WERI-Rb-1 (cell line): ENCODE measurements around the gene CD99.

Experiments used
- DNase-seq: peaks from one replicate; pipeline ENCODE4 v3.0.0-alpha.2; 2020
- H3K27ac ChIP-seq: fragments of 250-450 bp; sonication (Bioruptor Pico); 2 replicates; pipeline ENCODE4 v1.5.1; 2020; ENCODE audit warnings: mild to moderate bottlenecking, moderate library complexity
- H3K27me3 ChIP-seq: fragments of 250-450 bp; sonication (Bioruptor Pico); 2 replicates; pipeline ENCODE4 v1.5.1; 2021; ENCODE audit warnings: mild to moderate bottlenecking, low read depth, moderate library complexity; ENCODE audit not compliant: insufficient read depth, severe bottlenecking
- H3K36me3 ChIP-seq: fragments of 250-450 bp; sonication (Bioruptor Pico); 2 replicates; pipeline ENCODE4 v1.5.1; 2020; ENCODE audit warnings: mild to moderate bottlenecking, moderate library complexity
- H3K4me3 ChIP-seq: 2 replicates; pipeline ENCODE4 v1.5.1; 2011; ENCODE audit warnings: low read depth, mild to moderate bottlenecking, control low read depth, low read length
- H3K9me3 ChIP-seq: fragments of 250-450 bp; sonication (Bioruptor Pico); 2 replicates; pipeline ENCODE4 v1.5.1; 2021; ENCODE audit warnings: mild to moderate bottlenecking, moderate library complexity; ENCODE audit not compliant: severe bottlenecking
- CTCF ChIP-seq: IDR thresholded peaks from 2 replicates; pipeline ENCODE4 v1.5.1; 2011; ENCODE audit warnings: low read depth, mild to moderate bottlenecking, control low read depth, inconsistent platforms, low read length

CD99 gene

GRCh38 chrX:2676794-2677675 lies 14.1 kb upstream of the CD99 start:
- Histone ChIP-seq H3K27ac (no peak overlapping the region), H3K36me3 (no peaks in the 10 kb centered on the region), H3K4me3 (no peak overlapping the region), H3K27me3 (no peaks in the 10 kb centered on the region), H3K9me3 (no peaks in the 10 kb centered on the region)
- no peak for TF ChIP-seq CTCF
- DNase-seq: no peak

- H3K27ac ChIP-seq: no peak overlapping the region
- DNase-seq: no peak
These were observed 13.3 kb upstream of the CD99 start for GRCh38 chrX:2677764-2678163.

GRCh38 chrX:2678583-2678982 lies 12.5 kb upstream of the CD99 start:
- TF ChIP-seq CTCF: no peak

More at GRCh38 chrX:2677764-2678163, 13.3 kb upstream of the CD99 start:
- Histone ChIP-seq H3K9me3 (no peaks in the 10 kb centered on the region), H3K27me3 (no peaks in the 10 kb centered on the region), H3K4me3 (no peak overlapping the region), H3K36me3 (no peaks in the 10 kb centered on the region)
- TF ChIP-seq CTCF: no peak

GRCh38 chrX:2679534-2680485 lies 11.3 kb upstream of the CD99 start:
- Histone ChIP-seq H3K36me3 (no peaks in the 10 kb centered on the region), H3K27me3 (no peaks in the 10 kb centered on the region), H3K9me3 (no peaks in the 10 kb centered on the region), H3K4me3 (no peak overlapping the region), H3K27ac (no peak overlapping the region)
- no peak for TF ChIP-seq CTCF
- no peak for DNase-seq

More at GRCh38 chrX:2678583-2678982, 12.5 kb upstream of the CD99 start:
- Histone ChIP-seq H3K27ac (no peak overlapping the region), H3K36me3 (no peaks in the 10 kb centered on the region), H3K4me3 (no peak overlapping the region), H3K9me3 (no peaks in the 10 kb centered on the region), H3K27me3 (no peaks in the 10 kb centered on the region)
- no peak for DNase-seq

- no peaks in the 10 kb centered on the region for H3K36me3 ChIP-seq
- no peak for TF ChIP-seq CTCF
- no peak overlapping the region for H3K27ac ChIP-seq
- no peaks in the 10 kb centered on the region for H3K27me3 ChIP-seq
- H3K4me3 ChIP-seq: no peak overlapping the region
- no peaks in the 10 kb centered on the region for H3K9me3 ChIP-seq
- DNase-seq: no peak
These were observed 10.4 kb upstream of the CD99 start for GRCh38 chrX:2680486-2681348.
